Dendritic cell treated with granulocyte-macrophage colony-stimulating factor and Interleukin-4, amounts not matched to agents 40 ng/mL and 50 ng/mL, for 4 days (primary cell): ENCODE measurements around the gene QRICH2.
"Not testable (repeated sequence)": the region's sequence is repeated elsewhere in the genome, so short reads cannot be mapped to it uniquely, and the experiment has no call there.

Experiments used
- H3K27ac Mint-ChIP-seq: one replicate; pipeline ENCODE4 v1.8.0; 2022; ENCODE audit warnings: mild to moderate bottlenecking, mixed read lengths
- H3K27me3 Mint-ChIP-seq: one replicate; pipeline ENCODE4 v1.8.0; 2022; ENCODE audit warnings: mild to moderate bottlenecking, mixed read lengths
- H3K36me3 Mint-ChIP-seq: one replicate; pipeline ENCODE4 v1.8.0; 2022; ENCODE audit warnings: low read depth, mixed read lengths
- H3K4me1 Mint-ChIP-seq: one replicate; pipeline ENCODE4 v1.8.0; 2022; ENCODE audit warnings: low read depth, mixed read lengths
- H3K4me3 Mint-ChIP-seq: one replicate; pipeline ENCODE4 v1.8.0; 2022; ENCODE audit warnings: mild to moderate bottlenecking, moderate library complexity, mixed read lengths
- H3K9me3 Mint-ChIP-seq: one replicate; pipeline ENCODE4 v1.8.0; 2022; ENCODE audit warnings: mixed read lengths
- intact Hi-C: fragments of 100-400 bp; cut with micrococcal nuclease; formaldehyde crosslinking; loops from one replicate; pipeline ENCODE4 v1.15.0; 2022

The QRICH2 gene

GRCh38 chr17:76307299-76307965, 644 bp downstream of the QRICH2 start:
- Mint-ChIP-seq H3K27ac (no peak overlapping the region), H3K4me1 (no peaks in the 10 kb centered on the region), H3K36me3 (peaks cover 50% of the 10 kb centered on the region), H3K27me3 (peaks cover 1% of the 10 kb centered on the region), H3K4me3 (no peak overlapping the region), H3K9me3 (no peaks in the 10 kb centered on the region)
- intact Hi-C loops: no loop called here

- H3K9me3 Mint-ChIP-seq, H3K4me1 Mint-ChIP-seq, intact Hi-C loops, H3K27ac Mint-ChIP-seq, H3K27me3 Mint-ChIP-seq, H3K4me3 Mint-ChIP-seq: not testable (repeated sequence)
- peaks cover 29% of the 10 kb centered on the region for H3K36me3 Mint-ChIP-seq
Observed at GRCh38 chr17:76305135-76305454, 3.0 kb downstream of the QRICH2 start.

DNA sequence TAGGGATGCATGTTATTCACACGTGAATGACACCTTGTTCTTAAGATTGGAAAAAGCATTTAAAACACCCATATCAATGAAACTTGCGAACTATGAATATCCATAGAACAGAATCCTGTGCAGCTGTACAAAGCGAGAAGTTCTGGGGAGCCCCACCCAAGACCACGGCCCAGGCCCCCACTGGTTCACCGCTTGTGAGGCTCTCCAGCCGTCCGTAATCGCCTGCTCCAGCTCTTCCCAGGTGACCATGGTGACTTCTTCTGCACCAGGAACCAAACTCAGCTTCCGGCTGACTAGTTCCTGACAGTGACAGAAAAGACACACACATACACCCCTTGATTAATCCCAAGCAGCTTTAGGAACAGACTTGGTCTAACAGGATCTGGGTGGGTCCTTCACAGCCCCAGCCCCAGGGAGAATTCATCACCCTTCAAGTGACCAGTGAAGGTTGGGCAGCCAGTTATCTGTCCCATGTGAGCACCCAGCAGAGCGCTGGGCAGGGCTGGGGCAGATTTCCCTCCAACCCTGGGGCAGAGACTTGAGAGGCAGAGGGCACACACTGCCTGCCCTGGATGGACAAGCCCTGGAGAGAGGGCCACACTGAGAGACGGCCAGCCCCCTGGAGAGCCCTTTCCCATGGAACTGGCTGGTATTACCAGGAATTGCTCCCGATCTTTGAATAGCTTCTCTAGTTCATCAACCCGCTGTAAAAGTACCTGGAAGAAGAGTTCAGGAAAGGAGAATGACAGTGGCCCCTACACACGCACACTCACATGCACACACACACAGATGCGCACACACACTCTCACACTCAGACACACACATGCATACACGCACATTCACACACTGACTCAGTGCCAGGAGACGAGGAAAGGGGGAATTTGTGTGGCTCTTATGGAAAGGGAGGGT, 3.6 kb downstream of the QRICH2 start:
- Mint-ChIP-seq H3K4me1 (no peaks in the 10 kb centered on the region), H3K27ac (no peak overlapping the region)
- intact Hi-C loops: loop anchor here (1.0 kb wide), 1 partner anchor 94 kb away; no protein-coding TSS in a partner anchor

GRCh38 chr17:76297436-76297835, 10.6 kb downstream of the QRICH2 start:
- Mint-ChIP-seq H3K4me3 (no peak overlapping the region), H3K9me3 (no peaks in the 10 kb centered on the region), H3K4me1 (no peaks in the 10 kb centered on the region), H3K36me3 (no peaks in the 10 kb centered on the region), H3K27ac (no peak overlapping the region), H3K27me3 (no peaks in the 10 kb centered on the region)
- intact Hi-C loops: loop anchor here (5.0 kb wide), 1 partner anchor 285 kb away; no protein-coding TSS in a partner anchor

More for the DNA sequence above, 3.6 kb downstream of the QRICH2 start:
- H3K9me3 Mint-ChIP-seq: no peaks in the 10 kb centered on the region
- peaks cover 1% of the 10 kb centered on the region for H3K27me3 Mint-ChIP-seq
- H3K36me3 Mint-ChIP-seq: peaks cover 24% of the 10 kb centered on the region
- H3K4me3 Mint-ChIP-seq: no peak overlapping the region

- Mint-ChIP-seq H3K4me3 (no peak overlapping the region), H3K4me1 (no peaks in the 10 kb centered on the region), H3K27me3 (no peaks in the 10 kb centered on the region), H3K9me3 (no peaks in the 10 kb centered on the region), H3K36me3 (no peaks in the 10 kb centered on the region), H3K27ac (no peak overlapping the region)
- intact Hi-C loops: loop anchor here (5.0 kb wide), 1 partner anchor 285 kb away; no protein-coding TSS in a partner anchor
Observed at GRCh38 chr17:76296889-76297288, 11.2 kb downstream of the QRICH2 start.

DNA sequence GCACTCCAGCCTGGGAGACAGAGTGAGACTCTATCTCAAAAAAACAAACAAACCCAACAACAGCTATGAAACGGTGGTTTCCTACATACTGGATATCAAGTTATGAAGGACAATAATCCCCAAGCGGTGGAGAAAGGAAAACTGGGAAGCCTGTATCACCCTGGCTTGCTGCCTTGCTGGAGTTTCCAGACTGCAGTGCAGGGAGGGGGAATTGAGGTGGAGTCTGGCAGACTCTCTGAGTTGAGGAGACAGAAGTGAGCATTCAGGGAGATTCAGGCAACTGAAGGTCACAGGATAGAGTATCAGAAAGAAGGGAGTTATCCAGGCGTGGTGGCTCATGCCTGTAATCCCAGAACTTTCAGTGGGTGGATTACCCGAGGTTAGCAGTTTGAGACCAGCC, 11.9 kb downstream of the QRICH2 start:
- no peaks in the 10 kb centered on the region for H3K27me3 Mint-ChIP-seq
- no peaks in the 10 kb centered on the region for H3K36me3 Mint-ChIP-seq
- H3K4me1 Mint-ChIP-seq: no peaks in the 10 kb centered on the region
- no peak overlapping the region for H3K27ac Mint-ChIP-seq
- H3K4me3 Mint-ChIP-seq: no peak overlapping the region
- intact Hi-C loops: loop anchor here (5.0 kb wide), 1 partner anchor 284 kb away; no protein-coding TSS in a partner anchor
- no peaks in the 10 kb centered on the region for H3K9me3 Mint-ChIP-seq

GRCh38 chr17:76293106-76293505, 15.0 kb downstream of the QRICH2 start:
- no peaks in the 10 kb centered on the region for H3K4me1 Mint-ChIP-seq
- H3K4me3 Mint-ChIP-seq: no peak overlapping the region
- H3K27ac Mint-ChIP-seq: no peak overlapping the region
- intact Hi-C loops: no loop called here
- no peaks in the 10 kb centered on the region for H3K36me3 Mint-ChIP-seq
- H3K27me3 Mint-ChIP-seq: no peaks in the 10 kb centered on the region
- H3K9me3 Mint-ChIP-seq: no peaks in the 10 kb centered on the region

GRCh38 chr17:76292567-76292966, 15.5 kb downstream of the QRICH2 start:
- intact Hi-C loops: no loop called here
- no peaks in the 10 kb centered on the region for H3K27me3 Mint-ChIP-seq
- no peaks in the 10 kb centered on the region for H3K4me1 Mint-ChIP-seq
- H3K27ac Mint-ChIP-seq: no peak overlapping the region
- H3K9me3 Mint-ChIP-seq: no peaks in the 10 kb centered on the region
- H3K4me3 Mint-ChIP-seq: no peak overlapping the region
- no peaks in the 10 kb centered on the region for H3K36me3 Mint-ChIP-seq

- Mint-ChIP-seq H3K36me3 (no peaks in the 10 kb centered on the region), H3K4me3 (no peak overlapping the region), H3K4me1 (peaks cover 10% of the 10 kb centered on the region), H3K9me3 (no peaks in the 10 kb centered on the region), H3K27me3 (peaks cover 9% of the 10 kb centered on the region), H3K27ac (no peak overlapping the region)
- intact Hi-C loops: no loop called here
Observed at GRCh38 chr17:76281573-76282371, 26.3 kb downstream of the QRICH2 start.

GRCh38 chr17:76280650-76281049, 27.4 kb downstream of the QRICH2 start:
- Mint-ChIP-seq H3K27ac (no peak overlapping the region), H3K9me3 (no peaks in the 10 kb centered on the region), H3K27me3 (peaks cover 9% of the 10 kb centered on the region), H3K4me3 (no peak overlapping the region), H3K4me1 (peaks cover 20% of the 10 kb centered on the region), H3K36me3 (no peaks in the 10 kb centered on the region)
- intact Hi-C loops: no loop called here

GRCh38 chr17:76279742-76280287, 28.3 kb downstream of the QRICH2 start:
- Mint-ChIP-seq H3K27ac (no peak overlapping the region), H3K4me1 (peaks cover 29% of the 10 kb centered on the region), H3K4me3 (no peak overlapping the region), H3K36me3 (no peaks in the 10 kb centered on the region), H3K27me3 (peaks cover 9% of the 10 kb centered on the region), H3K9me3 (no peaks in the 10 kb centered on the region)
- intact Hi-C loops: loop anchor here (1.0 to 5.0 kb wide), 3 partner anchors 38 to 159 kb away; partner anchors contain the start of gene RNF157

- Mint-ChIP-seq H3K4me3 (no peak overlapping the region), H3K27me3 (peaks cover 9% of the 10 kb centered on the region), H3K4me1 (peaks cover 30% of the 10 kb centered on the region), H3K27ac (no peak overlapping the region), H3K36me3 (no peaks in the 10 kb centered on the region), H3K9me3 (no peaks in the 10 kb centered on the region)
- intact Hi-C loops: loop anchor here (1.0 to 5.0 kb wide), 3 partner anchors 37 to 158 kb away; partner anchors contain the start of gene RNF157
Observed at GRCh38 chr17:76278952-76279741, 28.9 kb downstream of the QRICH2 start.
